Left ventricle myocardium superior (tissue), 1 donor: Measurements from ENCODE around the gene SLC17A3. TPM values are rescaled to one million over a fixed set of nuclear protein-coding genes. Genes with fewer than 3 reads are reported as not detected.

Experiments
- ATAC-seq: fragments of 200-7000 bp; cut with Tn5 transposase; one replicate; pipeline ENCODE4 v1.9.1; 2020; ENCODE audit warnings: mild to moderate bottlenecking, moderate library complexity
- DNase-seq: peaks from one replicate; pipeline ENCODE4 v3.0.0-alpha.2; 2020
- intact Hi-C: fragments of 100-400 bp; cut with micrococcal nuclease; formaldehyde crosslinking; loops from one replicate; pipeline ENCODE4 v1.11.0; 2022
- total RNA-seq: library from RNA; stranded (reverse); fragmentation: NEBNext Ultra II Directional; extraction: Animal tissue kit (Norgen Biotek cat#: 25700); gene quantifications from one replicate; pipeline ENCODE4 v1.2.1, GENCODE V29; 2021
- donor health status: DM: no; HTN: yes; CAD: no; lungs with severe emphysema.

SLC17A3 gene
- total RNA-seq, 1 donor from 2014 or later = not detected

GRCh38 chr6:25852756-25853155 is 21.3 kb downstream of the SLC17A3 start:
- no peak for ATAC-seq
- intact Hi-C loops = no loop called here
- no peak for DNase-seq

- no peak for DNase-seq
- ATAC-seq = no peak
- intact Hi-C loops = no loop called here
Observed at GRCh38 chr6:25851961-25852360, 22.1 kb downstream of the SLC17A3 start.

DNA sequence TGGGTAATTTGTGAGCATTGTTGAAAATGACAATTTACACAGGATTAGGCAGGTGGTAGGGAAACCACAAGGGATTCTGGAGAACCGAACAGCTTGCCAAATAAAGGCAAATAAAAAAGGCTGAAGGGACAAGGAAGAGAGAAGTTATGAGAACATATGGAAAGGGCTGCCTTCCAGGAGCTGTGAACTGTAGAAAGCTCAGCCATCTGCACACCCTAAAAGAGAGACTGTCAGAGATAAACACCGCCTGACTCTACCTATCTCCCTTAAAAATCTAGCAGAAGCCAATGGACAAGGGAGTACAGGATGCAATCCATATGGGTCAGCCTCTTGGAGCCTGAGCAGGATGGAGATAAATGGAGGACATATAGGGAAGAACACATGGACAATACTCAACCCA is 29.5 kb downstream of the SLC17A3 start:
- intact Hi-C loops = no loop called here
- DNase-seq = no peak
- no peak for ATAC-seq

DNA sequence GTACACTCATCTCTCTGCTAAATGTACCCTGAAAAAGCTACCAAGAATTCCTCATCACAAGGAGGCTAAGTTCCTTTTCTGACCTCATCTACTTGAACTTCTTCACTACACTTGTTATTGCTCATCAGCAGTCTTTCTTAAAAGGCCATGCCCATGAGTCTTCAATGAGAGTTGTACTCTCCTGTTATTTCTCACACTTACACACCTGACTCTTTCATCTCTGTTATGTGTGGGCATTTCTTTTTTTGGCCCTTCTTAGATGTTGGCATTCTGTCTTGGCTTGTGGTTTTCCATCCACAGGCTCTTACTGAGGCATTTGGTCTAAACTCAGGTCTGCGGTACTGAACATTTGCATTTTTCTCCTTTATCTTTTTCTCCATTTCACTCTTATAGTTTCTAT is 31.5 kb downstream of the SLC17A3 start:
- no peak for DNase-seq
- intact Hi-C loops = no loop called here
- ATAC-seq = no peak

DNA sequence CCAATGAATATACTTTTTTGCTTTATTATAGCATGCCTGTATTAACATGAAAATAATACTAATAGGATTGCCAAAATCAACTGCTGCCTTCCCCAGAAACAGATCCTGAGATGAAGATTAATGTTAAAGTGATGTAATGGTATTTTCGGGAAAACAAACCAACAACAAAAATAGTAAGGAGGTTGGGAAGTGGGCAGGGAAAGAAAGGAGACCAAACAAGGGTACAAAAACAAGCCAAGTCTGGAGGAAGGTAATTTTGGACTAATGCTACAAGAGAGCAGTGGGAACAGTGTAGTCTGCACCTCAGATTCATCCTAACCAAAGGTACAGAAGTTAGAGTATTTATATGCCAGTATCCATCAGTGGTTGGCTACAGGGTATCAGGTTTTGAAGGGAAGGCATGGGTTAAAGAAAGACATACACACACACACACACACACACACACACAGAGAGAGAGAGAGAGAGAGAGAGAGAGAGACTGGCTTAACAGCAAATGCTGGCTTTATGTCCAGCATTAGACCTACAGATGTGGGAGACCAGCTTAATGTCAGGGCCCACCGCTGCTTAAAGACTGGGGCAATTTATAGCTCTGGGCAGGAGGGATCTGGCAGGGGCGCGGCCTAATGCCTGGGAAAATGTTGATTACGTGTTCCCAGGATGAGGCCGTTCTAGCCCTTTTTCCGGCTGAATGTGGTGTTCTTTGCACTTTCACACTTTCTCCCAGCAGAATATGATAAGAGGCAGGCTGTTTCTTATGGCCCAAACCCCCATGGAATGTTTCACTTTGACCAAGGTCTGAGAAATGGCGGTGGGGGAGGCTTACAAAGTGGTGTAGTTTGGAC is 38.4 kb downstream of the SLC17A3 start:
- DNase-seq (no peak), ATAC-seq (no peak)
- intact Hi-C loops = no loop called here

- DNase-seq (no peak), ATAC-seq (no peak)
- intact Hi-C loops = no loop called here
Observed at GRCh38 chr6:25834950-25835349, 39.1 kb downstream of the SLC17A3 start.

GRCh38 chr6:25833136-25833535 is 40.9 kb downstream of the SLC17A3 start:
- intact Hi-C loops = no loop called here
- no peak for DNase-seq
- no peak for ATAC-seq

- DNase-seq = no peak
- ATAC-seq = no peak
- intact Hi-C loops = no loop called here
Observed at GRCh38 chr6:25832670-25833069, 41.4 kb downstream of the SLC17A3 start.

DNA sequence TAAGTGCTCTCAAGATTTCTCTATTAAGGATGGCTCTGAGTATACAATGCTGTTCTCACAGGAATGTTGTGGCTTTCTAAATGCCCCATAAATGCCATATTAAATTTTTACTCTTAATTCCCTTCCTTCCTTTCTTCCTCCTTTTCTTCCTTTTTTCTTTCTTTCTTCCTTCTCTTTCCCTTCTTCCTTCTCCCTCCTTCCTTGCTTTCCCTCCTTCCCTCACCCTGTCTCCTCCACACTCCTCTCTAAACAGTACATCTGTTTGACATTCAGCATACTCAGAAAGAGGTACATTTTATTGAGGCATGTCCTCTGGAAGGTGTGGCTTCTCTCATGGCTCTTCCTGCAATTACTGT is 41.8 kb downstream of the SLC17A3 start:
- ATAC-seq (no peak), DNase-seq (no peak)
- intact Hi-C loops = no loop called here

DNA sequence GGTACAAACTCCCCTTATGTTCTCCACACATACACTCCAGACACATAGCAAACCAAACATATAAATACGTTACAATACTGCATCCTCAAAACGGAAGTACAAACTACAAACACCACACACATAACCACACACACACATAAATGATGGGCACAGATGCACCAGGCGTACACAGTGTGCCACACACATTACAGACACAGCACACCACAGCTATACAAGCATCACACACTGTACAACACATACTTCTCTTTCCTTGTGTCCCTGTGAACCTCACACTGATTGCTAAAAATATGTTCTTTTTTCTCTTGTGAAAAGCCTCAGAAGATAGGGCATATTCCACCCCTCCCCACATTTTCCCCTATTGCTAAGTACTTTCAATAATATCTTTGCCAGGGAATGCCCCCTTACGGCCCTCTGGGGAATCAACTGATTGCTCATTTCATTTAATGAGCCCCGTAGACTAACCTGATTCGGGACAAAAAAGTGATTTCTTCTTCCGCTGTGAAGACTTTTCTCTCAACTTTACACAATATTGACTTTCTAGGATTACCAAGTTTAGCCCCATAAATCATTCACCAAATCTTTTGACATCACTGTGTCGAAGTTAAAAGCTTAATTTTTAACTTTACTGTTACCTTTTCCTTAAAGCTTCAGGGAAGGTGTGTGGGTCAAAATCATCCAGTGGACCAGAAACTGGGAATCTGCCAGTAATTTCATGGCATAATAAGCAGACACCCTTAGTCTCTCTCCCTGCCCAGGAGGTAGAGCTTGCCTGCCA is 42.3 kb downstream of the SLC17A3 start, which contains the start of gene SLC17A1:
TSS of gene SLC17A1 (minus strand) at position 521 of the 775 bp plus-strand sequence. CDS start 1,495 bp downstream, outside the sequence.
- intact Hi-C loops = no loop called here

GRCh38 chr6:25830458-25830857 is 43.6 kb downstream of the SLC17A3 start:
- intact Hi-C loops = no loop called here
- ATAC-seq = no peak
- DNase-seq = no peak

More for the DNA sequence above, 42.3 kb downstream of the SLC17A3 start, which contains the start of gene SLC17A1:
- no peak for DNase-seq
- no peak for ATAC-seq

DNA sequence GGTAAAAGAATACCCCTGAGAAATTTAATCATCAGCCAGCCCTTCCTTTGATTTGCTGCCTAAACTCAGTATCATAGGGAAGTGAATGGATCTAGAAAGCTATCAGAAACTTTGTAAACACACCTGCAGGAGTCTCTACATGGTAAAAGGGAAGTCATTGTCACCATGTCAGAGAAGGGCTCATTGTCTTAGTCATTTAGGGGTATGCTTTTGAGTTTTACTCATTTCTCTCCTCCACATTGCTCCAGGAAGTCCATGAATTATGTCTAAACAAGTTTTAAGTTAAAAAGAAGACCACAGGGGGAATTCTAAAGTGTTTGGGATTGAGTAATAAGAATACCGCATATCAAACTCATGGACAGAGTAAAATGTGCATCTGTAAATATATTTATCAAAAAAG is 44.7 kb downstream of the SLC17A3 start:
- intact Hi-C loops = no loop called here
- DNase-seq (no peak), ATAC-seq (no peak)

DNA sequence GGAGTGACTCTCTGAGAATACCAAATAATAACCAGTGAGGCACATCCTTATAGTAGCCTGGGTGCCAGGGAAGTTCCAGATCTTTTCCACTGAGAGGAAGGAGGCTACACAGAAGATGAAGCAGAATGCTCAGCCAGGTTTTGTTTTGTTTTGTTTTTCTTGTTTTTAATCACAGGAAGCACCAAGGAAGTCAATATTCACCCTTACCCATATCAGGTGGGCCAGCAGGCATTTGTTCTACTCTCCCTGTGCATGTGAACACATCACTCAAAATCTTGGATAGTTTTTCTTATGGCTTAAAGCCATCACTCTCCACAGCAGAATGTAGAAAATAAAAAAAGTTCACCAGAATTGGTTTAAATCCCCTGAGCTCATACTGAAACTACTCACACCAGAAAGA is 52.7 kb downstream of the SLC17A3 start:
- no peak for DNase-seq
- no peak for ATAC-seq
- intact Hi-C loops = no loop called here

GRCh38 chr6:25816252-25816651 is 57.8 kb downstream of the SLC17A3 start:
- DNase-seq = no peak
- intact Hi-C loops = no loop called here
- no peak for ATAC-seq

DNA sequence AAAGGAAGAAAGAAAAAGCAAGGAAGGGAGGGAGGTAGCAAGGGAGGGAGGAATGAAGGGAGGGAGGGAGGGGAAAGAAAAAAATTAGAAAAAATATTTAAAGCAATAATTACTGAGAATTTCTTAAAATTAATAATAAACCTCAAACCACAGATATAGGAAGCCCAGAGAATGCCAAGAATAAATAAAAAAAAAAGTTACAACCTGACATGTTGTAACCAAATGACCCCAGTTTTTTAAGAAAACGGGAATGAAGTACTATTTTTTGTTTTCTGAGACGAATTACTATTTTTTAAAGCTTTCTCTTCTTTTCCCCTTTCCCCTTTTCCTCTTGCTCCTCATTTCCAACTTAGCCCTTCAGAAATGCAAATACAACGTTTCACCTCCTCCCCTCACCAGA is 58.8 kb downstream of the SLC17A3 start:
- no peak for ATAC-seq
- no peak for DNase-seq
- intact Hi-C loops = no loop called here

GRCh38 chr6:25804804-25805203 is 69.2 kb downstream of the SLC17A3 start:
- intact Hi-C loops = no loop called here
- no peak for ATAC-seq
- DNase-seq = no peak

- ATAC-seq (no peak), DNase-seq (no peak)
- intact Hi-C loops = no loop called here
Observed at GRCh38 chr6:25801436-25801835, 72.6 kb downstream of the SLC17A3 start.
